GM12878 (cell line): ENCODE measurements around the gene PCDHGA8.
"Not testable (repeated sequence)": the region's sequence is repeated elsewhere in the genome, so short reads cannot be mapped to it uniquely, and the experiment has no call there.

Source experiments
- BRCA1 ChIP-seq: IDR thresholded peaks from 2 replicates; pipeline ENCODE4 v1.6.1; 2011; ENCODE audit warnings: low read depth, low read length, improper control_type of control experiment
- CHD1 ChIP-seq: IDR thresholded peaks from 2 replicates; pipeline ENCODE4 v1.6.1; 2012; ENCODE audit warnings: low read depth, low read length, improper control_type of control experiment

- not testable (repeated sequence) for TF ChIP-seq BRCA1, CHD1
These were observed 39.9 kb downstream of the PCDHGA8 start for GRCh38 chr5:141432308-141432707.
